HepG2 (cell line): ENCODE data around the gene DLG2.

ENCODE experiments used
- CEBPB ChIP-seq: IDR thresholded peaks from 2 replicates; pipeline ENCODE4 v1.6.1; 2011; ENCODE audit warnings: low read depth, low read length, improper control_type of control experiment, borderline replicate concordance
- GTF2F1 ChIP-seq: fragments of 150-350 bp; IDR thresholded peaks from 2 replicates; pipeline ENCODE4 v1.6.1; 2014; ENCODE audit warnings: low read length
- SP2 ChIP-seq: sonication (generic); formaldehyde crosslinking; IDR thresholded peaks from 2 replicates; pipeline ENCODE4 v1.5.1; 2020; ENCODE audit warnings: mild to moderate bottlenecking, missing genetic modification reagents
- SP4 ChIP-seq: sonication (generic); formaldehyde crosslinking; IDR thresholded peaks from 2 replicates; pipeline ENCODE4 v1.8.1; 2023; ENCODE audit warnings: mild to moderate bottlenecking, missing genetic modification reagents
- TAF15 ChIP-seq: fragments of 200-400 bp; formaldehyde crosslinking; IDR thresholded peaks from one replicate; pipeline ENCODE4 v1.6.1; 2018; ENCODE audit warnings: mild to moderate bottlenecking, low read depth, low read length; ENCODE audit not compliant: poor library complexity, severe bottlenecking
- ZNF740 ChIP-seq: sonication (generic); formaldehyde crosslinking; IDR thresholded peaks from 2 replicates; pipeline ENCODE4 v1.4.0; 2020; ENCODE audit warnings: missing genetic modification reagents
- TF ChIP-seq, protein P1 (sequence below): IDR thresholded peaks from 2 replicates; pipeline ENCODE4 v1.6.1; 2016; ENCODE audit warnings: mild to moderate bottlenecking, missing biosample characterization, missing genetic modification reagents

DNA sequence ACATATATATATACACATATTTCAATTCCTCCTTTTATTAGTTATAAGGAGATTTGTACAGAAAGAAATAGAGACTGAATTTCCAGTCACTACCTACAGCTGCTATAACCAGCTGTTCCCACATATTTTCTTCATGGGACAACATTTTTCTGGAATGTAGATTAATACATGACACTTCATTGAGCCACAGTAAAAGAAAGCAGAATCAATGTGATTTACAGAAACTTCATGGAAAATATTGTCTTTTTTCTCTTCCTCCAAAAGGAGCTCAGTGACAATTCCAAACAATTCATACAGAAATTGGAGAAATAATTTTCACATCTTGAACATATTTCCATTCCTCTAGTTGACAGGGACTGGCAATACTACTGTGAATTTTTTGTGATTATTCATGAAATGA lies 249.2 kb downstream of the DLG2 start:
- TF ChIP-seq SP4 (CRISPR knock-in tag), result no peak
- TF ChIP-seq SP2 (CRISPR knock-in tag), result no peak
- TF ChIP-seq, protein P1, sequence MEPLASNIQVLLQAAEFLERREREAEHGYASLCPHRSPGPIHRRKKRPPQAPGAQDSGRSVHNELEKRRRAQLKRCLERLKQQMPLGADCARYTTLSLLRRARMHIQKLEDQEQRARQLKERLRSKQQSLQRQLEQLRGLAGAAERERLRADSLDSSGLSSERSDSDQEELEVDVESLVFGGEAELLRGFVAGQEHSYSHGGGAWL (CRISPR knock-in tag), result no peak
- no peak for TF ChIP-seq TAF15
- no peak for TF ChIP-seq ZNF740 (CRISPR knock-in tag)
- TF ChIP-seq GTF2F1, result no peak
- no peak for TF ChIP-seq CEBPB
